Heart right ventricle (tissue), 16 donors: ENCODE results near the gene SFI1. TPM values are rescaled to one million over a fixed set of nuclear protein-coding genes. Genes with fewer than 3 reads are reported as not detected.
A peak's percentile ranks its signal among the peaks of the same experiment; 100 is the strongest.

Experiments used
- ATAC-seq, 8 donors: fragments of 200-7000 bp; cut with Tn5 transposase; one replicate each; pipeline ENCODE4 v1.9.1; 2020; ENCODE audit warnings: mild to moderate bottlenecking in 8 of 8, moderate library complexity in 8 of 8, moderate number of reproducible peaks in 1 of 8
- DNase-seq, 2 donors: peaks; one replicate each; pipeline ENCODE4 v3.0.0-alpha.2; 2020
- H3K27ac ChIP-seq, 10 donors: fragments of 200-600 bp; sonication (generic) in 2 of 10; one replicate each; pipeline versions ENCODE4 v1.5.0 to v1.8.0; 2020 to 2022; ENCODE audit warnings: mild to moderate bottlenecking in 3 of 10
- H3K27me3 ChIP-seq, 7 donors: fragments of 200-600 bp; one replicate each; pipeline ENCODE4 v1.8.0; 2021 to 2022; ENCODE audit warnings: mild to moderate bottlenecking in 2 of 7
- H3K36me3 ChIP-seq, 9 donors: fragments of 200-600 bp; sonication (generic) in 1 of 9; one replicate each; pipeline versions ENCODE4 v1.5.0 to v1.8.0; 2020 to 2022; ENCODE audit warnings: mild to moderate bottlenecking in 2 of 9
- H3K4me1 ChIP-seq, 9 donors: fragments of 200-600 bp; sonication (generic) in 1 of 9; one replicate each; pipeline versions ENCODE4 v1.5.0 to v1.8.0; 2020 to 2022; ENCODE audit warnings: mild to moderate bottlenecking in 4 of 9
- H3K4me3 ChIP-seq, 10 donors: fragments of 200-600 bp; sonication (generic) in 2 of 10; one replicate each; pipeline versions ENCODE4 v1.5.0 to v1.8.0; 2020 to 2022; ENCODE audit warnings: mild to moderate bottlenecking in 7 of 10, moderate library complexity in 2 of 10
- H3K9me3 ChIP-seq, 11 donors: fragments of 200-600 bp in 10 of 11; sonication (generic) in 2 of 11; one replicate each; pipeline versions ENCODE4 v1.5.0 to v1.8.0; 2013 to 2022; ENCODE audit warnings: mild to moderate bottlenecking in 2 of 11, control low read depth in 1 of 11, moderate library complexity in 1 of 11
- WGBS, 2 donors: extraction: QIAGEN DNeasy Blood & Tissue Kit; methylation state at CpG; one replicate each; pipeline ENCODE4 v1.1.7; 2013; ENCODE audit warnings: inconsistent platforms in 1 of 2; 5-methylcytosine and 5-hydroxymethylcytosine counted together
- intact Hi-C, 10 donors: fragments of 100-400 bp; cut with DNase I; formaldehyde crosslinking; loops; one replicate each; pipeline versions ENCODE4 v1.11.1 to v1.14.2; 2022
- polyA plus RNA-seq, 2 donors: library from polyadenylated mRNA; stranded (reverse); fragments of 200-250 nt; gene quantifications; one replicate each; pipeline ENCODE4 v1.2.3, GENCODE V29; 2013
- total RNA-seq, 10 donors: library from RNA; stranded (reverse); fragmentation: NEBNext Ultra II Directional in 3 of 10; extraction: Animal tissue kit (Norgen Biotek cat#: 25700) in 3 of 10; gene quantifications; one replicate each; pipeline versions ENCODE4 v1.2.1 to v1.2.4, GENCODE V29; 2021 to 2023
- TF ChIP-seq, protein P1 (sequence below), 9 donors: fragments of 200-600 bp; sonication (generic) in 2 of 9; IDR thresholded peaks; one replicate each; pipeline versions ENCODE4 v1.5.0 to v1.8.0; 2021 to 2022; ENCODE audit warnings: antibody characterized with exemption in 9 of 9, mild to moderate bottlenecking in 5 of 9, moderate library complexity in 1 of 9
- donor health status: Arrhythmogenic right ventricular cardiomyopathy.
- donor health status: ischemic (EF 13 %, LVEDD 7.1; RV severe dilation, severe dysfunction).
- donor health status: healthy with polysubstance abuse.
- donor health status: DM: no; HTN: yes; CAD: no.
- donor health status: DM: no; HTN: no; CAD: no.
- donor health status: ischemic (EF 25% LVEDD 6.9; RV normal size, moderate dysfunction).
- donor health status: ischemic (EF 25% LVEDD 5.7; RV mildly dilated, moderate dysfunction).
- donor health status: healthy.
- donor health status: DM: yes; HTN: yes; CAD: no.
- donor health status: Ischemic cardiomyopathy.
- donor health status: ischemic (EF 35%, LVEDD 5.7; RV mildly dilated, moderate dysfunction).
- donor health status: nonischemic (EF 11% LVEDD 7.7; RV severe dilation, severe dysfunction).
- donor health status: DM: yes; HTN: yes; CAD: no.
- donor health status: PGD.
- donor health status: ischemic (EF 29% LVEDD 5.4; RV normal size, mild dysfunction).
- donor health status: nonischemic (EF 23%, LVEDD 6.1; RV moderate dilation, normal function).

The SFI1 gene
- total and polyA plus RNA-seq, 12 donors, result 4.7 to 20.1 (median 7.3) TPM

DNA sequence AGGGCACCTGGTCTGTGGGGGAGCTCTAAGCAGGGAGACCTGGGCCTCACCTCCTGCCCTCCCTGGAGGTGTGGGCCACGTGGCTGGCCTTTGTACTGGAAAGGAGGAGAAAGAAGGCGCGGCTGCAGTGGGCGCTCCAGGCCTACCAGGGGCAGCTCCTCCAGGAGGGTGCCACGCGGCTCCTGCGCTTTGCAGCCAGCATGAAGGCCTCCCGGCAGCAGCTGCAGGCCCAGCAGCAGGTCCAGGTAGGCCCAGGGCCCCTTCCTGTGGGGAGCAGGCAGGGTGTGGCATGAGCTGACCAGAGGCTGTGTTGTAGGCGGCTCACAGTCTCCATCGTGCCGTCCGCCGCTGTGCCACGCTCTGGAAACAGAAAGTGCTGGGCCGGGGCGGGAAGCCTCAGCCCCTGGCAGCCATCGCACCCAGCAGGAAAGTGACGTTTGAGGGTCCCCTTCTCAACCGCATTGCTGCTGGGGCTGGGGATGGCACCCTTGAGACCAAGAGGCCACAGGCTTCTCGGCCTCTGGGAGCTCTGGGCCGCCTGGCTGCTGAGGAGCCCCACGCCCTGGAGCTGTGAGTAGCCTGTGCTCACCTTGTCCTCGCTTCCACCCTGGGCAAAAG, 117.1 kb downstream of the SFI1 start:
- no peak overlapping the region for H3K27ac ChIP-seq
- TF ChIP-seq, protein P1, sequence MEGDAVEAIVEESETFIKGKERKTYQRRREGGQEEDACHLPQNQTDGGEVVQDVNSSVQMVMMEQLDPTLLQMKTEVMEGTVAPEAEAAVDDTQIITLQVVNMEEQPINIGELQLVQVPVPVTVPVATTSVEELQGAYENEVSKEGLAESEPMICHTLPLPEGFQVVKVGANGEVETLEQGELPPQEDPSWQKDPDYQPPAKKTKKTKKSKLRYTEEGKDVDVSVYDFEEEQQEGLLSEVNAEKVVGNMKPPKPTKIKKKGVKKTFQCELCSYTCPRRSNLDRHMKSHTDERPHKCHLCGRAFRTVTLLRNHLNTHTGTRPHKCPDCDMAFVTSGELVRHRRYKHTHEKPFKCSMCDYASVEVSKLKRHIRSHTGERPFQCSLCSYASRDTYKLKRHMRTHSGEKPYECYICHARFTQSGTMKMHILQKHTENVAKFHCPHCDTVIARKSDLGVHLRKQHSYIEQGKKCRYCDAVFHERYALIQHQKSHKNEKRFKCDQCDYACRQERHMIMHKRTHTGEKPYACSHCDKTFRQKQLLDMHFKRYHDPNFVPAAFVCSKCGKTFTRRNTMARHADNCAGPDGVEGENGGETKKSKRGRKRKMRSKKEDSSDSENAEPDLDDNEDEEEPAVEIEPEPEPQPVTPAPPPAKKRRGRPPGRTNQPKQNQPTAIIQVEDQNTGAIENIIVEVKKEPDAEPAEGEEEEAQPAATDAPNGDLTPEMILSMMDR (IDR thresholded peaks at IDR 0.05), result no peak
- no peaks in the 10 kb centered on the region for H3K9me3 ChIP-seq
- no peak overlapping the region for H3K4me3 ChIP-seq
- no peak for ATAC-seq
- peaks cover 5 to 44% (median 35%) of the 10 kb centered on the region in 9 donors for H3K4me1 ChIP-seq
- peaks cover 0 to 47% (median 0%) of the 10 kb centered on the region in 9 donors for H3K36me3 ChIP-seq
- 89 to 93% methylated on average over 23 of the region's 23 CpGs for WGBS, 2 donors
- DNase-seq, result no peak
- intact Hi-C loops, result no loop called here
- no peaks in the 10 kb centered on the region for H3K27me3 ChIP-seq

DNA sequence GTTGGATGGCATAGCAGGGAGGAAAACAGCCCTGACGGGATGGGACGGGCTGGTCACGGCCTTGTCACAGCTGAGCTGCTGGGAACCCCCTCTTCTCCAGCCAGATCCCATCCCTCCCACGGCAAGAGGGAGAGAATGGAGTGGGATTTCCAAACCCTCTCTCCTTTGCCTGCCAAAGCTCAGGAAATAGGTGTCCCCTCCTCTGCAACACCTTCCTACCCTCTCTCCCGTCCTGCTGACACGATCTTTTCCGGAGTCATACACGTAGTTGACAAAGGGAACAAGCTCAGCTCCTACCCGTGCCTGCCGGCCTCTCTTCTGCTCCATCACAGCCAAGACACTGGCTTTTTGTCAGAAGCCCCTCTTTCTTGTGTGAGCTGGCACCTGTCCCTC, 117.6 kb downstream of the SFI1 start:
- DNase-seq, result no peak
- H3K4me3 ChIP-seq, result no peak overlapping the region
- no peak for ATAC-seq
- 81 to 84% methylated on average over 10 of the region's 10 CpGs for WGBS, 2 donors
- intact Hi-C loops, result no loop called here
- H3K9me3 ChIP-seq, result no peaks in the 10 kb centered on the region
- no peaks in the 10 kb centered on the region for H3K27me3 ChIP-seq
- no peak overlapping the region for H3K27ac ChIP-seq
- H3K36me3 ChIP-seq, result peaks cover 0 to 53% (median 3%) of the 10 kb centered on the region in 9 donors
- TF ChIP-seq, protein P1 (IDR thresholded peaks at IDR 0.05), result no peak
- H3K4me1 ChIP-seq, result peaks cover 5 to 44% (median 35%) of the 10 kb centered on the region in 9 donors

DNA sequence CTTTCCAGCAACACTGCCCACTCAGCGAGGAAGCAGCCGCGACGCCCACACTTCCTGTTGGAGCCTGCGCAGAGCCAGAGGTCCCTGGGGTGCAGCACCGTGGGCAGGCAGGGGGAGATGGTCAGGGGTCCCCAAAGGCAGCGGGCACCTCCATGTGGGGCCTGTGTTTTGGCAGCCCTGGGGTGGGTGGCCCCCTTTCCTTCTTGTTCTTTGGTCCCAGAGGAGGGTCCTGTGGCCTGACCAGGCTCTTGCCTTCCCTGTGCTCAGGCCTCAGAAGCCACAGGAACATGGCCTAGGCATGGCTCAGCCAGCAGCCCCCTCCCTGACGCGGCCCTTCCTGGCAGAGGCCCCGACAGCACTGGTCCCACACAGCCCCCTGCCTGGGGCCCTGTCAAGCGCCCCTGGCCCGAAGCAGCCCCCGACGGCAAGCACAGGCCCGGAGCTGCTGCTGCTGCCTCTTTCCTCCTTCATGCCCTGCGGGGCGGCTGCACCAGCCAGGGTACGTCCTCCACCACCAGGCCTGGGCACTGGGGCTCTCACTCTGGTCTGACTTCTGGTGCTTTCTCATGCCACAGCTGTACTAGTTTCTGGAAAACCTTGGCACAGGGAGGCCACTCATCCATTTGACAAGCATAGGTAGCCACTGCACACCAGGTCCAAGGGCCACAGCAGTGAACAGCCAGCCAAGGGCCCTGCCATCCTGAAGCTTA, 118.6 kb downstream of the SFI1 start:
- TF ChIP-seq, protein P1 (IDR thresholded peaks at IDR 0.05), result no peak
- 63 to 69% methylated on average over 18 of the region's 18 CpGs for WGBS, 2 donors
- intact Hi-C loops, result no loop called here
- H3K4me3 ChIP-seq, result no peak overlapping the region
- no peaks in the 10 kb centered on the region for H3K9me3 ChIP-seq
- H3K27me3 ChIP-seq, result no peaks in the 10 kb centered on the region
- peak overlapping the region in 5 of 10 donors; percentile 25 to 65 (median 34) for H3K27ac ChIP-seq
- H3K36me3 ChIP-seq, result peaks cover 0 to 58% (median 7%) of the 10 kb centered on the region in 9 donors
- DNase-seq (no peak), ATAC-seq (peak in 3 of 8 donors; percentile 8 to 19 (median 15))
- peaks cover 5 to 44% (median 35%) of the 10 kb centered on the region in 9 donors for H3K4me1 ChIP-seq

DNA sequence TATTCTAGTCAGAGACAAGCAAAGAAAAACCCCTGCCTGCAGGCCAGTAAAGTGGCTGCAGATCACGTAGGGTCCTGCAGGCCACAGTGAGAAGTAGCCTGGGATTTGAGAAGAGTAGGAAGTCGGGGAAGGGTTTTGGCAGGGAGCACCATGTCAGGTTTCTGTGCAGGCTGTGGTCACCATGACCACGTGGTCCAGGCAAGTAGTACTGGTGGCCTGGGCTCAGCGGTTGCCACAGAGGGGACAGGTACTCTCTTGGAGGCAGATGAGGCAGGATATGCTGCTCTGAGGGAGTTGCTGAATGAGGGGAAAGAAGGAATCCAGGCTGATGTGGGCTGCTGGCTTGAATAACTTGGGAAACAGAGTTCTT, 119.1 kb downstream of the SFI1 start:
- ATAC-seq, result no peak
- peaks cover 0 to 58% (median 10%) of the 10 kb centered on the region in 9 donors for H3K36me3 ChIP-seq
- intact Hi-C loops, result no loop called here

More for the DNA sequence above, 119.1 kb downstream of the SFI1 start:
- WGBS, 2 donors, result 57 to 62% methylated on average over 4 of the region's 4 CpGs
- Histone ChIP-seq H3K9me3 (no peaks in the 10 kb centered on the region), H3K27me3 (no peaks in the 10 kb centered on the region), H3K4me3 (no peak overlapping the region), H3K4me1 (peaks cover 5 to 42% (median 35%) of the 10 kb centered on the region in 9 donors), H3K27ac (peak overlapping the region in 5 of 10 donors; percentile 30 to 65 (median 34))
- DNase-seq, result no peak
- TF ChIP-seq, protein P1 (IDR thresholded peaks at IDR 0.05), result no peak
